ENCODE data around the gene SGCB.
"Not testable (repeated sequence)": the region's sequence is repeated elsewhere in the genome, so short reads cannot be mapped to it uniquely, and the experiment has no call there.

SGCB gene
- total RNA-seq, result 4.3 to 11.1 reads per million in 2 donors

GRCh38 chr4:52038103-52038912 is at the start of gene SGCB:
SGCB (minus strand) TSS chr4:52038299; CDS start chr4:52038259, 40 bp downstream.
- DNase-seq, result peak; percentile 63

- DNase-seq, result not testable (repeated sequence)
These were observed 48.3 kb upstream of the SGCB start for GRCh38 chr4:52086425-52086824.

GRCh38 chr4:52081216-52081615 is 43.1 kb upstream of the SGCB start:
- DNase-seq, result no peak

- no peak for DNase-seq
These were observed 41.6 kb upstream of the SGCB start for GRCh38 chr4:52079659-52080058.

GRCh38 chr4:52076731-52077130 is 38.6 kb upstream of the SGCB start:
- DNase-seq, result no peak

- DNase-seq, result no peak
These were observed 33.9 kb upstream of the SGCB start for GRCh38 chr4:52071791-52072546.

GRCh38 chr4:52069571-52069970 is 31.5 kb upstream of the SGCB start:
- DNase-seq, result no peak

GRCh38 chr4:52059372-52059771 is 21.3 kb upstream of the SGCB start:
- no peak for DNase-seq

GRCh38 chr4:52058275-52058674 is 20.2 kb upstream of the SGCB start:
- no peak for DNase-seq

GRCh38 chr4:52057196-52057595 is 19.1 kb upstream of the SGCB start:
- DNase-seq, result no peak

GRCh38 chr4:52054254-52054653 is 16.2 kb upstream of the SGCB start:
- no peak for DNase-seq

GRCh38 chr4:52052475-52052780 is 14.3 kb upstream of the SGCB start:
- DNase-seq, result no peak

GRCh38 chr4:52051615-52052474 is 13.7 kb upstream of the SGCB start:
- DNase-seq, result no peak

- no peak for DNase-seq
These were observed 13.1 kb upstream of the SGCB start, which contains the start of gene SPATA18 for GRCh38 chr4:52051213-52051614. SPATA18 (plus strand) TSS chr4:52051304; CDS start chr4:52051705, 401 bp downstream.

GRCh38 chr4:52049266-52049665 is 11.2 kb upstream of the SGCB start:
- no peak for DNase-seq

GRCh38 chr4:52045028-52045427 is 6.9 kb upstream of the SGCB start:
- no peak for DNase-seq

- no peak for DNase-seq
These were observed 403 bp downstream of the SGCB start for GRCh38 chr4:52037689-52038102.

- DNase-seq, result no peak
These were observed 1.1 kb downstream of the SGCB start for GRCh38 chr4:52036886-52037530.

GRCh38 chr4:52035190-52035589 is 2.9 kb downstream of the SGCB start:
- DNase-seq, result no peak

- DNase-seq, result no peak
These were observed 6.1 kb downstream of the SGCB start for GRCh38 chr4:52032005-52032404.

GRCh38 chr4:52028970-52029369 is 9.1 kb downstream of the SGCB start:
- no peak for DNase-seq

GRCh38 chr4:52019936-52020657 is 18.0 kb downstream of the SGCB start, which contains the start of gene LRRC66:
LRRC66 (minus strand) TSS chr4:52020363; CDS start chr4:52017613, 2,750 bp downstream.
- no peak for DNase-seq

Measured in T-helper 9 cell (primary cell).